Measurements from ENCODE around the gene CERS5. TPM values are rescaled to one million over a fixed set of nuclear protein-coding genes. Genes with fewer than 3 reads are reported as not detected.

Gene CERS5
- polyA plus RNA-seq, 4 donors: 72.5 to 82.9 (median 75.4) TPM

DNA sequence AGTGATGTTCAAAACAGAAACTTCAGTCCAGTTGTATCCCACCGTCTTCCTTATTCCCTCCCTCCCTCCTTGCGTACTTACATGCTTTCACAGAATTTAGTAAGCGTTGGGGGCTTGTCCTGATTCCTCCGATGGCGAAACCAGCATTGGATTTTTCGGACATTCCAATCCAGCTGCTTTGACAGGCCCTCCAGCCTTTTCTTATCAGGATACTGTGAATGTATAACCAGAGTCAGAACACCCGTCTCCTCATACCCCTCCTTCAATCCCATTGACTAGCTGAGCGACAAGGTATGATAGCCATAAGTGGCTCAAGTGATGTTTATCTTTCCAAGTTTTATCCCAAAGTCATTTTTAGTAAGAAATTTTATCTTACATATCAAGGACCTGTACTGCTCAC is 24.2 kb downstream of the CERS5 start:
- DNase-seq (ENCODE audit: low read depth in 4 of 4, low spot score in 3 of 4): no peak

DNA sequence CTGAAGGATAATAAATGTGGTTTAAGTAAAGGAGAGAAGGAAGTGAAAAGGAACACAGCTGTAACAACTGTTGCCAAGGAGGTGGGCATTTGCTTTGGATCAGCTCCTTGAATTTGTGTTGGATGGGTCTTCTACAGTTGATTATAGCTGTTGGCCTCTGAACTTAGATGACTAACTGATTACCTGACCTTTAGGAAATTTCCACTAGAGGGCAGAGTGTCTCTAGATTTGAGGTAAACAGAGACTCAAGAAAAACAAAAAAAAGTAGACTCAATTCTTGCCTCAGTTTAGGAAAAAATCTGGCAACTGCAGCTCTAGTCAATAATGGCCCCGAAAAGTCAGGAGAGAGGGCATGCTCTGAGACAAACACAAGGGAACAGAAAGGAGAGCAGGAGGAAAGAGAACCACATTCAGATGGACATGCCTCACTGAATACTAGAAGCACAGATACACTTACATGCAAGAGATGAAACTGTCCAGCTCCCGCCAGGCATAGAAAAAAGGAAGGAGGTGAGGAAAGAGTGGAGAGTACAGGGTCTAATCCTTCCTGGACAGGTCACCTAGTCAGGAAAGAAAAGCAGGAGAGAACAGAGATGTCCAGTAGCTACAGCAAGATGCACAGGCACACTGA is 34.5 kb downstream of the CERS5 start:
- DNase-seq (ENCODE audit: low read depth in 4 of 4, low spot score in 3 of 4): no peak

DNA sequence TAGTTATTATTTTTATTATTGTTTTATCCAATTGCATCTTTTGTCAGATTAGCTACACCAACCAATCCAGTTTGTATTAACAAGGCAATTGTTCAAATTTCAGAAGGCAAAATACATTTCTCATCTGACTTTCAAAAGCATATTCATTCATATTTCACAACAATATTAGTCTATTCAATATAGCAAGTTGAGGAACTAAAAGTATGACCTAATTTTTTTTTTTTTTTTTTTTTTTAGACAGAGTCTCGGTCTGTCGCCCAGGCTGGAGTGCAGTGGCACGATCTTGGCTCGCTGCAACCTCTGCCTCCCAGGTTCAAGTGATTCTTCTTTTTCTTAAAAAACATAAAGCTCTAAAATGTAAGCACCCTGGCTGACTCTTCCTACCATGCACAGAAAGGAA is 37.9 kb downstream of the CERS5 start:
- DNase-seq (ENCODE audit: low read depth in 4 of 4, low spot score in 3 of 4): no peak

DNA sequence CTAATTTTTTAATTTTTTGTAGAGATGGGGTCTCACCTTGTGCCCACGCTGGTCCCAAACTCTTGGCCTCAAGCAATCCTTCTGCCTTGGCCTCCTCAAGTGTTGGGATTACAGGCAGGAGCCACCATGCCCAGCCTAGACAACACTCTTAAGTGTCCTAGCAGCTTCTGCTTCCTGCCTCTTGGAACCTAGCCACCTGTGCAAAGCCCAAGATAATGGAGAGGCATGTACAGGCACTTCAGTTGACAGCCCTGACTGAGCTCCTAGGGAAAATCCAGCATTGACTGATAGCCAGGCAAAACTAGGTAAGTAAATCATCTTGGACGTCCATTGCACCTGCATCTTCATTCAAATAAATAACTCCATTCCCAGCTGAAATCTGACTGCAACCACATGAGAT is 39.6 kb downstream of the CERS5 start:
- no peak for DNase-seq (ENCODE audit: low read depth in 4 of 4, low spot score in 3 of 4)

DNA sequence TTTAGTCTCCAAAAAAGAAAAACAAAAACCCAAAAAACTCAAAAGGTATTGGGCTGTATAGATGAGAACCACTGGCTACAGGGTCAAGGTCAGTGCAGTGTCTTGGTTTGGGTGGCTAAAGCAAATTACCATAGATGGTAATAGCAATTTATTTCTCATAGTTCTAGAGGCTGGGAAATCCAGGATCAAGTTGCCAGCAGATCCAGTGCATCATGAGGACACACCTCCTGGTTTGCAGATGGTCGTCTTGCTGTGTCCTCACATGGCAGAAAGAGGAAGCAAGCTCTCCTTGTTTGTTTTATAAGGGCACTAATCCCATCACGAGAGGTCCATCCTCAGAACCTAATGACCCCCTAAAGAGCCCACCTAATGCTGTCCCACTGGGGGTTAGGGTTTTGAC is 44.0 kb downstream of the CERS5 start:
- DNase-seq (ENCODE audit: low read depth in 4 of 4, low spot score in 3 of 4): no peak

DNA sequence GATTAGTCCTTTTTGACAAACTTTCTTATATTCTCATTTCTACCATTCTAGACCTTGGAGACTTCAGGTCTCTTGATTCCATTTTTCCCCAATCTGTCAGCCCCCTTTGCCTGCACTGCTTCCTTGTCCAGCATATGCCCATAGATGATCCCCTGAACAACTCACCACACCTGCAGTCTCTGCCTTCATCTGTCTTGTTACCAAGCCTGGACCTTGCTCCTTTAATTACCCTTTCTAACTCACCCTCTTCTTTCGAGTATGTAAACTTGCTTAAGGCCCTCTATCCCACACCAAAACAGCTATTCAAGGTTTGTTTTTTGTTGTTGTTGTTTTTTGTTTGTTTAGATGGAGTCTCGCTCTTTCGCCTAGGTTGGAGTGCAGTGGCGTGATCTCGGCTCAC is 45.5 kb downstream of the CERS5 start:
- DNase-seq (ENCODE audit: low read depth in 4 of 4, low spot score in 3 of 4): no peak

DNA sequence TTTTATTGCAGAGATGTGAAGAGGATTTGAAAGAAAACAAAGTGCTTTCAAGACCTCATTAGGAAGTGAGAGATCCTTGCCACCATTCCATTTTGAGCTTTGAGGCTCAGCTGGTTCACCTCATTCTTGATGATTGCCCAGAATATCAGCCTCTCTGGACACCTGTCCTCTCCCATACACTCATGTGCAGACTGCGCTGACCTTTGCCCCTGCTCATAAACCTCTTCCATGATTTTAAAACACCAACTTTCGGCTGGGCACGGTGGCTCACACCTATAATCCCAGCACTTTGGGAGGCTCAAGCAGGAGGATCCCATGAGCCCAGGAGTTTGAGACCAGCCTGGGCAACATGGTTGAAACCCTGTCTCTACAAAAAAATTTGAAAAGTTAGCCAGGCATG is 46.2 kb downstream of the CERS5 start:
- DNase-seq (ENCODE audit: low read depth in 4 of 4, low spot score in 3 of 4): no peak

DNA sequence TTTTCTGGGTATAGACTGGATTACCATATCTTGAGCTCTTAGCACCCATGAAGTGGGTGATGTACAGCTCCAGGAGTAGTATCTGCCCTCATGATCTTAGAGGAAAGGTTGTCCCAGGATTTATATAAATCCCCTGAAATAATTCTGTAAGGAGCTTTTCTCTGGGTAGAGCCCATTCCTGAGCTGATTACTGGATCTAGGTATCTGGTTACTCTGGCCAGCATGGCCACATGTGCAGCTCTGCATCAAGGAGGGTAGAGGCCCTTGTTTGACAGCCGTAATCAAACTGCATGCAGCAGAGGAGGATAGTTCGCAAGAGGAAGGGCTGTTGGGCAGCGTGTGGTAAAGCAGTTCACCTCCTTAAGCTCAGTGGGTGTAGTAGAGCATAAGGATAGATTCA is 46.6 kb downstream of the CERS5 start:
- DNase-seq (ENCODE audit: low read depth in 4 of 4, low spot score in 3 of 4): no peak

DNA sequence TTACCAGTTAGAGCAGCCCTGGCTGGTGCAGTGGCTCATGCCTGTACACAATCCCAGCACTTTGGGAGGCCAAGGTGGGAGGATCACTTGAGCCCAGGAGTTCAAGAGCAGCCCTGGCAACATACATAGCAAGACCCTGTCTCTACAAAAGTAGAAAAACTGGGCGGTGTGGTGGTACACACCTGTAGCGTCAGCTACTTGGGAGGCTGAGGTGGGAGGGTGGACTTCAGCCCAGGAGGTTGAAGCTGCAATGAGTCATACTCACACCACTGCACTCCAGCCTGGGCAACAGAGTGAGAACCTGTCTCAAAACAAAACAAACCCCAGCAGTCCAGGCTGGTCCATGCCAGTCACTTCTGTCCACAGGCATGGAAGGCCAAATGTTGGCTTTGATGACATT is 47.8 kb downstream of the CERS5 start:
- no peak for DNase-seq (ENCODE audit: low read depth in 4 of 4, low spot score in 3 of 4)

DNA sequence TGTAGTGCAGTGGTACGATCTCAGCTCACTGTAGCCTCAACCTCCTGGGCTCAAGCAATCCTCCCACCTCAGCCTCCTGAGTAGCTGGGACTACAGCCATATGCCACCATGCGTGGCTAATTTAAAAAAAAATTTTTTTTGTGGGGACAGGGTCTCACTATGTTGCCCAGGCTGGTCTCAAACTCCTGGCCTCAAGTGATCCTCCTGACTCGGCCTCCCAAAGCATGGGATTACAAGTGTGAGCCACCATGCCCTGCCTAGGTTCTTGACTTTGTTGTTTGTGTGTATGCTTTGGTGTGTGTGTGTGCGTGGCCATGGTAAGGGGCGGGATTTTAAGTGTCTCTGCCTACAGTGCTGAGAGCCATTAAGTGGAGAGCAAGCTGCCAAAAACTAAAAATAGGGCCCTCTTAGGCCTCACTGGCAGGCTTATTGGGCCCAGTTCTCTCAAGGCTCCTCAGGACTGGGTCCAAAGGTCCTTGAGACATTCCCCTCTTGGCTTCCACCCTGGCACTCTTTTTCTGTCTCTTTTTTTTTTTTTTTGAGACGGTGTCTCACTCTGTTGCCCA is 50.0 kb downstream of the CERS5 start:
- no peak for DNase-seq (ENCODE audit: low read depth in 4 of 4, low spot score in 3 of 4)

DNA sequence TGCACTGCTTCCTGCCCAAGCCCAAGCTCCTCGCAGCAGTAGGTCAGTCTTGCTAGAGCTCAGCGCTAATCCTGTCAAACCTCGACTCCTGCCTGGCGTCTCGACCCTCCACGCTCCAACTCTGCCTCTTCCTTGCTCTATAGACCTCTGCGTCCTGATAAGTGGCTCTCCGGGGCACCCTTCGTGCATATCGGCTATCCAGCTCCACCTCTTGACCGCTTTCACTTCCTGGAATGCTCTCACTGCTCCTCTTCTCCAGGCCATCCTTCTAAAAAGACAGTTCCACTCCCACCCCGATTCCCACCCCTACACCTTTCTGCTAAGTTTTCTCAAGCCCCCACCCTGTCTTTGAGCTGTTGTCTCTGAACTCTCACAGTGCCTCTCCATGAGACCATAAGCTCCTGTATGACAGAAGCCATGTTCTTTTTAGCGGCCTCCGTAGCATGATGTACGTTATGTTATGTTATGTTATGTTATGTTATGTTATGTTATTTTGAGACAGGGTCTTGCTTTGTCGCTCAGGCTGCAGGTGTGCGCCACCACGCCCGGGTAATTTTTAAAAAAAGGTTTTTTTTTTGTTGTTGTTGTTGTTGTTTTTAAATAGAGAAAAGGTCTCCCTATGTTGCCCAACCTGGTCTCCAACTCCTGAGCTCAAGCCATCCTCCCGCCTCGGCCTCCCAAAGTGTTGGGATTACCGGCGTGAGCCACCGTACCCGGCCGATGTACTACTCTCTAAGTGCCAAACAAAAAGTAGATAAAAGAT is 54.5 kb downstream of the CERS5 start:
- DNase-seq (ENCODE audit: low read depth in 4 of 4, low spot score in 3 of 4): no peak

DNA sequence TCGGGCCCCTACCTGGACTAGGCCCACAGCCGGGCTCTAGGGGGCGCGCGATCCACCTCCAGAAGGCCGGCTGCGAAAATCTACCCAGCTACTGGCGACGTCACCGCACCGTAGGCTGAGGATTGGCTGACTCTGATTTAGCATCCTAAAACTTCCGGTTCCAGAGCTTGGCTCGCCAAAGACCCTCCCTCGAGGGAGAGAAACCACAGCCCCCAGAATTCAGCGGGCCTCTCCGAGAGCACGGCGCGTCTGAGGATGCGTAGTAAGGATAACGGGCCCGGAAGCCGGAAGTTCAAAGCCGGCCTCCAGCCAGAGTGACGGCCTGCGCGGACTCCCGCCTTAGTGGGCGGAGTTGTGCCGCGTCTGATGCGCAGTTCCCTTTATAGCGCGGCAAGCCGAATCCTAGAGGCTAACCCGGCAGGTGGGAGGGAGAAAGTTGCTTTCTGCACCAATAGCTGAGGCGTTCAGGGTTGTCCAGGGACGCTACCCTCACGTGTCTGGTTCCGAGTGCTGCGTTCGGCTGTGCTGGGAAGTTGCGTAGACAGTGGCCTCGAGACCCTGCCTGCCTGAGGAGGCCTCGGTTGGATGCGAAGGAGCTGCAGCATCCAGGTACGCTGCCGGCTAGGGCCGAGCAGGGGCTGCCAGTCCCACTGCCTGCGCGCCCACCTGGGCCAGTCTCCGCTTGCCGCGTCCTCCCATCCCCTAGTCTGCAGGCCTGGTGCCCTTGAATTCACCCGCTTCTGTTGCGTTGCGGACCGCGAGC is 55.3 kb downstream of the CERS5 start, which contains the start of gene COX14:
TSS of gene COX14 (plus strand) at position 544 of the 763 bp plus-strand sequence. CDS start 7,808 bp downstream, outside the sequence.
- DNase-seq (ENCODE audit: low read depth in 4 of 4, low spot score in 3 of 4): peak; percentile 97 to 99 (median 98)

DNA sequence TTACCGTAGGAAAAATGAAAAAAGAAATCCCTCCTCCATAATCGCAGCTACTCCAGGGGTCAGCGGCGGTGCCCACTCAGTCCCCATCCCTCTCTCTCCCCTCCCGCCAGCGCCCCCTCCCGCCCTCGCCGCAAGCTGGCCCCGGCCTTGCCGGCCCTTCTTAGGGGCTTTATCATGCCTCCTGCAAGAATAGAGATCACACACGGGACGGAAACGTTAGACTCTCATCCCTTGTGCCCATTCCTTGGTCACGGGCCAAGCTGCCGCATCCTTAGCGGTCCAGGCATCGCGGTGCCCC is 55.8 kb downstream of the CERS5 start:
- DNase-seq (ENCODE audit: low read depth in 4 of 4, low spot score in 3 of 4): no peak

DNA sequence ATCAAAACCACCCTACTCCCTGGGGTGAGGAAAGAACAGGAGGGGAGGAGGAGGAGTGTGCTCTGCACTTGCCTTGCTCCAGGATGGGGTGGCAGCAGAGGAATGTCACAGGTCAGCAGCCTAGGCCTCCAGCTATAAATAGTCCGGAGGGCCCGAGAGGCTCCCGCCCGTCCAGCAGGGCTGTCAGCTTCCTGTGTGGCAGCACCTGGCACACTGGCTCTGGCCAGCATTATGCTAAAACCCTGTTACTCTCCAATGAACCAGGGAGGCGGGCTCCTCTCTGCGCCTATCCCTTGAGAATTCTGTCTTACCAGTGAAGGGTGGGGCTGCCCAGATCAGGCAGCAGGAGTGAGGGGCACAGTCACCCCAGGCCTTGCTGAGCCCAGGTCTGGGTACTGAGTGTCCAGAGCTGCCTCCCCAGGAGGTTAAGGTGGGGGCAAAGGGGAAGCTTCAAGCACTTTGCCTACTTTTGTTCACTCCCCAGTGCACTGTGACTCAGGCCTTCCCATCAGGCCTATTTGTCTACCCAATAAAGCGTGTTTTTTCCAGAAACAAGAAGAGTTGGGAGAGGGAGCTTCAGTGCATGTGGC is 56.3 kb downstream of the CERS5 start:
- DNase-seq (ENCODE audit: low read depth in 4 of 4, low spot score in 3 of 4): peak in 3 of 4 donors; percentile 43 to 74 (median 73)

DNA sequence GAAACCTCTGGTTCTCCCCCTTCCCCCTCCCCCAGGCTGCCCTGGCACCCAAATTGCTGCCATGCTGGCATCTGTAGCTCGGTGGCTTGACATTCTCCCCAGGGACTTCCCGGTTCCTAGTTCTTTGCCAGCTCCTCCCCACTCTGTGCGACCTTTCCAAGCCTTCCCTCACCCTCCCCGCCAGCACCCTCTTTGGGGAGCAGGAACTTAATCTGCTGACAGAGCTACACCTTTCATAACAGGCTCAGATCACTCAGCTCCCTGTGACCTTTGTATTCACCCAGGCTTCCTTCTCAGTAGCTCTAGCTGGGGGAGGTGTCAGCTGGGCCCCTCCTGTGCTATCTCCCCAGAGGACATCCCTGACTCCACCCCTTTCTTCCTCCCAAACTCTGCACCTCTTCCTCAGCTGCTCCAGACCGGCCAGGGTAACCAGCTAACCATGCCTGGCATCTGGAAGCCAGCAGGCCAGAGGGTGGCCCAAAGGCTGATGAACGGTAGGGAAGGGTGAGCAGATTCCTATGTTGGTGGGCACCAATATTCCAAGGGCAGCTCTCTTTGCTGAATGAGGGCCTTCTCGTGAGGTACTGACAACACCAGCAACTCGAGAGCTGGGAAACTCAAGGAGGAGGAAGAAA is 56.9 kb downstream of the CERS5 start:
- no peak for DNase-seq (ENCODE audit: low read depth in 4 of 4, low spot score in 3 of 4)

DNA sequence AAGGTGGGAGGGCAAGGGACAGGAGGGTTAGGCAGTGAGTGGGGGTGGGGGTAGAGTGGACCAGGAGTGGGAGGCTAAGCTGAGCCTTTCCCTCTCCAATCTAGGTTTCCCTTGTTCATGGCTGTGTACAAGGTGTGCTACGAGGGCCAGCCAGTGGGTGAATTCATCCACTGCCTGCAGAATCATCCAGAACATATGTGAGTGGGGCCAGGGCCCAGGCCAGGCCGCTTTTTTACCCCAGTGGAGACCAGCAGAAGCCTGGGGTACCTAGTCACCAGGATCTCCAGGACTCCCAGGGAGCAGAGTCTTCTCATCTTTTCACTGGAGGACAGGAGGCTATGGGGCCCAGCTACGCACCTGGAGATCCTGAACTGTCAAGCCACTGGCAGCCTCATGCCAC is 57.9 kb downstream of the CERS5 start:
- no peak for DNase-seq (ENCODE audit: low read depth in 4 of 4, low spot score in 3 of 4)

DNA sequence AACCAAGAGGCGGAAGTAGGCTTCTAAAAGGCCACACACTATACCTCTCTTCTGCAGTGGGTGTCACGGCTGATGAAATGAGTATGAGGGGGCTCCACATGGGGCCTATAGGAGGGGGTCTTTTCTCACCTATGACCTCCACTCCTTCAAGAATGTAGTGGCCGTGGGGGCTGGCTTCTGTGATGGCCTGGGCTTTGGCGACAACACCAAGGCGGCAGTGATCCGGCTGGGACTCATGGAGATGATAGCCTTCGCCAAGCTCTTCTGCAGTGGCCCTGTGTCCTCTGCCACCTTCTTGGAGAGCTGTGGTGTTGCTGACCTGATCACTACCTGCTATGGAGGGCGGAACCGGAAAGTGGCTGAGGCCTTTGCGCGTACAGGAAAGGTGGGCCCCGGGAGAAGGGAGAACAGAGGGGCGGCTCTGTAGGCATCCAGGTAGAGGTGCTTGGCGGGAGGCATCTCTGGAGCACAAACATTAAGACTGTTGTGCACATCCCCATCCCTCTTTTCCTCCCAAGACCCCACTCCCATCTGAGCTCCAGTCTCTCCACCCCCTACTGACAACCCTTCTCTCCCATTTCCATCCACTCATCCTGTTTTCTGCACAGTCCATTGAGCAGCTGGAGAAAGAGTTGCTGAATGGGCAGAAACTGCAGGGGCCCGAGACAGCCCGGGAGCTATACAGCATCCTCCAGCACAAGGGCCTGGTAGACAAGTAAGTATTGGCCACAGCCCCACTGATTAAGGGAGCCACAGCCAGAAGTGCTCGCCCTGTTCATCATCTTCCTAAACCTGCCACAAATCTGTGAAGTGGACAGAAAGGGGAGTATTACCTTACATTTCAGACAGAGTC is 59.5 kb downstream of the CERS5 start:
- DNase-seq (ENCODE audit: low read depth in 4 of 4, low spot score in 3 of 4): no peak

DNA sequence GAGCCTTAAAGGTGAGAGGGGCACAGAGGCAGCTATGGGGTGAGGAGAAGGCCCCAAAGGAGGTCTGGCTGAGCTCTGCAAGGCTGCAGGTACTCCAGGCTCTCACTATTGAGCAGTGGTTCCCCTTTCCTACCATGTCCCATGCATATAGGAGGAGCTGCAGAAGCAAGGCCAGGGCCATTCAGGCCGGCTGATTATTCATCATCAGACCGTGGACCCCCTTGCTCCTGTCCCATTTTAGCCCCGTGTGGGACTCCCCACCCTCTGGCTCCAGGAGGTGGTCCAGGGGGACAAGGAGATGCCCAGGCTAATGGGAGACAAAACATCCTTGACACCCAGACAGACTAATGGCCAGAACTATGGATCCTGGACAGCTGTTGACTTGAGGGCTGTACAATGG is 60.3 kb downstream of the CERS5 start:
- no peak for DNase-seq (ENCODE audit: low read depth in 4 of 4, low spot score in 3 of 4)

DNA sequence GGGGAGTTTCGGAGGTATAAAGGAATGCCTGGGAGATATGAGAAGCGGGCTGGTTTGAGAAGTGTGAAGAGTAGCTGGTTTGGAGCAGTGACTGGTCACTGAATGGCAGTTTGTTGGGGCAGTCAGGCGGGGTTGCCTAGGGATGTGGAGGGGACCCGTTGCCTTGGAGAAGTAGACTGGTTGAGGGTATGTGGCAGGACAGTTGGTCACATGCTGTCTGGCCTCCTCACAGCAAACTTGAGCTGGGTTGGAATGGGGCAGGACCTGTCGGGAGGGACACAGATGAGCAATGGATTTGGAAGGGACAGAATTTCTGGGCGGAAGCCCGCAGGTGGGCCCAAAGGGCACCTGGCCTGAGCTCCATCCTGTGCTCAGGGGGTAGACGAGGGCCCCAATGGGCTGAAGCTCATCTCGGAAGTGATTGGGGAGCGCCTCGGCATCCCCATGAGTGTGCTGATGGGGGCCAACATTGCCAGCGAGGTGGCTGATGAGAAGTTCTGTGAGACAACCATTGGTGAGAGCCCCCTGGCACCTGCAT is 61.2 kb downstream of the CERS5 start:
- DNase-seq (ENCODE audit: low read depth in 4 of 4, low spot score in 3 of 4): no peak

All from right renal pelvis (tissue), 4 donors.